ENCODE data around the gene CREBBP. TPM values are rescaled to one million over a fixed set of nuclear protein-coding genes. Genes with fewer than 3 reads are reported as not detected.

CREBBP gene
- total RNA-seq, 1 experiment from 2014 or later, result 79.1 TPM

- Histone ChIP-seq H2BK12ac (ENCODE audit: insufficient read length, low read depth, low read length) (no peak overlapping the region), H3K18ac (ENCODE audit: insufficient read length, low read depth, low read length) (no peak overlapping the region), H2BK20ac (ENCODE audit: low read depth, low read length, poor library complexity, severe bottlenecking) (no peak overlapping the region), H4K5ac (ENCODE audit: insufficient read length, low read depth, low read length) (no peak overlapping the region), H4K91ac (ENCODE audit: insufficient read length, low read depth, low read length) (no peak overlapping the region), H2BK5ac (ENCODE audit: insufficient read length, low read length) (no peak overlapping the region), H2BK120ac (ENCODE audit: low read depth, low read length, poor library complexity, severe bottlenecking) (no peak overlapping the region), H3K27me3 (ENCODE audit: insufficient read depth, low read length) (no peaks in the 10 kb centered on the region), H3K9ac (ENCODE audit: extremely low read depth, insufficient read length, low read length) (no peak overlapping the region), H3K79me1 (ENCODE audit: insufficient read depth, low read depth, low read length, poor library complexity, severe bottlenecking) (peaks cover 12% of the 10 kb centered on the region), H3K4me2 (ENCODE audit: insufficient read depth, insufficient read length, low read length) (no peak overlapping the region), H4K20me1 (ENCODE audit: control insufficient read depth, insufficient read depth, insufficient read length) (no peaks in the 10 kb centered on the region), H3K4ac (ENCODE audit: low read depth, low read length) (no peak overlapping the region), H3K56ac (ENCODE audit: insufficient read length, low read depth, low read length) (no peak overlapping the region), H3K23me2 (ENCODE audit: insufficient read length, low read depth, low read length, poor library complexity, severe bottlenecking) (no peaks in the 10 kb centered on the region), H3T11ph (ENCODE audit: low read length) (no peak overlapping the region), H2AFZ (ENCODE audit: low read length) (no peak overlapping the region), H3K9me3 (ENCODE audit: control insufficient read depth, low read depth, low read length) (no peaks in the 10 kb centered on the region), H3K4me1 (ENCODE audit: insufficient read depth, low read length) (peaks cover 7% of the 10 kb centered on the region; the same call in 1 of the 2 replicates), H2BK15ac (ENCODE audit: low read depth, low read length) (no peak overlapping the region), H3K79me2 (ENCODE audit: insufficient read depth, low read length) (peaks cover 13% of the 10 kb centered on the region; the same call in 1 of the 2 replicates), H3K23ac (ENCODE audit: insufficient read length, low read depth, low read length) (no peak overlapping the region), H3K14ac (ENCODE audit: insufficient read depth, low read length) (no peak overlapping the region), H3K27ac (ENCODE audit: insufficient read length, low read depth, low read length) (no peak overlapping the region), H4K8ac (replicated peaks; ENCODE audit: insufficient read length, low read depth, low read length) (no peak overlapping the region), H2AK5ac (ENCODE audit: insufficient read length, low read length) (no peak overlapping the region)
- Mint-ChIP-seq H3K4me3 (no peak overlapping the region; a peak in 2 of 5 replicates), H3K27ac (no peak overlapping the region), H3K9me3 (no peaks in the 10 kb centered on the region), H3K4me1 (peaks cover 17 to 22% of the 10 kb centered on the region in 2 experiments), H3K27me3 (ENCODE audit: low read depth) (no peaks in the 10 kb centered on the region), H3K36me3 (ENCODE audit: insufficient read depth in 1 of 3, low read depth in 3 of 3) (peaks cover 0 to 1% (median 0%) of the 10 kb centered on the region in 3 experiments; a peak in 3 of 7 replicates)
- no peak for TF ChIP-seq CTCF (conservative IDR thresholded peaks at IDR 0.05)
- no peak for DNase-seq
- no CpG with 5 or more reads among the region's 10 CpGs for WGBS (ENCODE audit: extremely low coverage, insufficient read length, low lambda C conversion rate)
These were observed 82.4 kb downstream of the CREBBP start for GRCh38 chr16:3797904-3798811.

All from H9 (cell line).